HEK293T (cell line): ENCODE results near the gene CAPN12.

Source experiments
- BHLHE40 ChIP-seq: fragments of 450-650 bp; IDR thresholded peaks from 2 replicates; pipeline ENCODE4 v1.6.1; 2016; ENCODE audit warnings: mild to moderate bottlenecking, moderate library complexity, borderline replicate concordance
- CTBP1 ChIP-seq: fragments of 450-650 bp; IDR thresholded peaks from 2 replicates; pipeline ENCODE4 v1.6.1; 2016; ENCODE audit warnings: borderline replicate concordance
- ELF4 ChIP-seq: fragments of 450-650 bp; IDR thresholded peaks from 2 replicates; pipeline ENCODE4 v1.6.1; 2017; ENCODE audit warnings: antibody characterized with exemption
- FOXA1 ChIP-seq: fragments of 450-650 bp; IDR thresholded peaks from 2 replicates; pipeline ENCODE4 v1.6.1; 2016; ENCODE audit warnings: mild to moderate bottlenecking
- FOXM1 ChIP-seq: fragments of 450-650 bp; IDR thresholded peaks from 2 replicates; pipeline ENCODE4 v1.6.1; 2017; ENCODE audit warnings: mild to moderate bottlenecking, borderline replicate concordance
- HDGF ChIP-seq: fragments of 450-650 bp; IDR thresholded peaks from 2 replicates; pipeline ENCODE4 v1.6.1; 2017; ENCODE audit warnings: antibody characterized with exemption, borderline replicate concordance
- LEF1 ChIP-seq: fragments of 450-650 bp; IDR thresholded peaks from 2 replicates; pipeline ENCODE4 v1.6.1; 2017; ENCODE audit warnings: mild to moderate bottlenecking, borderline replicate concordance
- NFRKB ChIP-seq: fragments of 450-650 bp; IDR thresholded peaks from 2 replicates; pipeline ENCODE4 v1.6.1; 2016; ENCODE audit warnings: mild to moderate bottlenecking, moderate library complexity
- PKNOX1 ChIP-seq: fragments of 450-650 bp; IDR thresholded peaks from 2 replicates; pipeline ENCODE4 v1.6.1; 2016
- SP1 ChIP-seq: fragments of 450-650 bp; IDR thresholded peaks from 2 replicates; pipeline ENCODE4 v1.6.1; 2017
- TARDBP ChIP-seq: fragments of 450-650 bp; IDR thresholded peaks from 2 replicates; pipeline ENCODE4 v1.6.1; 2016
- ZNF384 ChIP-seq: fragments of 450-650 bp; IDR thresholded peaks from 2 replicates; pipeline ENCODE4 v1.6.1; 2016

- TF ChIP-seq TARDBP, result no peak
- TF ChIP-seq NFRKB, result no peak
- TF ChIP-seq SP1, result no peak
- no peak for TF ChIP-seq FOXM1
- no peak for TF ChIP-seq BHLHE40
- no peak for TF ChIP-seq ZNF384
- no peak for TF ChIP-seq CTBP1
- no peak for TF ChIP-seq ELF4
- no peak for TF ChIP-seq PKNOX1
- no peak for TF ChIP-seq FOXA1
- TF ChIP-seq HDGF, result no peak
- no peak for TF ChIP-seq LEF1
These were observed 3.3 kb downstream of the CAPN12 start for GRCh38 chr19:38740932-38741331.
